GM21367 (cell line): ENCODE measurements around the gene SLC3A2.

Experiments used
- ATAC-seq: cut with Tn5 transposase; IDR thresholded peaks from one replicate; pipeline ENCODE4 v1.9.1; 2021; ENCODE audit not compliant: unreplicated experiment

SLC3A2 gene

GRCh38 chr11:62909107-62909894 lies 28.6 kb downstream of the SLC3A2 start:
- no peak for ATAC-seq

- ATAC-seq: no peak
These were observed 29.6 kb downstream of the SLC3A2 start for GRCh38 chr11:62910141-62910882.

- ATAC-seq: no peak
These were observed 30.7 kb downstream of the SLC3A2 start for GRCh38 chr11:62911137-62912130.

GRCh38 chr11:62912268-62912667 lies 31.6 kb downstream of the SLC3A2 start:
- no peak for ATAC-seq

- no peak for ATAC-seq
These were observed 33.7 kb downstream of the SLC3A2 start for GRCh38 chr11:62914416-62914815.

GRCh38 chr11:62917906-62918502 lies 37.3 kb downstream of the SLC3A2 start:
- ATAC-seq: no peak

GRCh38 chr11:62918531-62918930 lies 37.8 kb downstream of the SLC3A2 start:
- no peak for ATAC-seq

GRCh38 chr11:62919476-62919875 lies 38.8 kb downstream of the SLC3A2 start:
- ATAC-seq: no peak

GRCh38 chr11:62919898-62920640 lies 39.4 kb downstream of the SLC3A2 start:
- ATAC-seq: no peak

- no peak for ATAC-seq
These were observed 40.5 kb downstream of the SLC3A2 start, which contains the start of gene CHRM1 for GRCh38 chr11:62921201-62921572. CHRM1 (minus strand) TSS chr11:62921363; CDS start chr11:62911100, 10,263 bp downstream.

- ATAC-seq: no peak
These were observed 41.0 kb downstream of the SLC3A2 start for GRCh38 chr11:62921573-62922188.

GRCh38 chr11:62922189-62922589 lies 41.5 kb downstream of the SLC3A2 start:
- ATAC-seq: no peak

GRCh38 chr11:62922653-62923431 lies 42.1 kb downstream of the SLC3A2 start:
- no peak for ATAC-seq

- no peak for ATAC-seq
These were observed 43.1 kb downstream of the SLC3A2 start for GRCh38 chr11:62923601-62924411.

- ATAC-seq: no peak
These were observed 44.6 kb downstream of the SLC3A2 start for GRCh38 chr11:62925308-62925707.

GRCh38 chr11:62925745-62926679 lies 45.3 kb downstream of the SLC3A2 start:
- ATAC-seq: no peak
